H9 (cell line): ENCODE results near the gene RNU1-1. TPM values are rescaled to one million over a fixed set of nuclear protein-coding genes. Genes with fewer than 3 reads are reported as not detected.
"Not testable (repeated sequence)": the region's sequence is repeated elsewhere in the genome, so short reads cannot be mapped to it uniquely, and the experiment has no call there.

ENCODE experiments used
- DNase-seq: peaks from one replicate; pipeline ENCODE4 v3.0.0-alpha.2; 2017
- H2AFZ ChIP-seq: one replicate; pipeline ENCODE4 v1.6.1; 2013; ENCODE audit warnings: mild to moderate bottlenecking, low read length, control low read depth, moderate library complexity
- H2AK5ac ChIP-seq: 2 replicates; pipeline ENCODE4 v1.6.1; 2013; ENCODE audit warnings: low read length, control low read depth, mixed read lengths; ENCODE audit not compliant: insufficient read length
- H2BK120ac ChIP-seq: one replicate; pipeline ENCODE4 v1.6.1; 2013; ENCODE audit warnings: low read depth, mild to moderate bottlenecking, low read length, control low read depth, inconsistent platforms; ENCODE audit not compliant: poor library complexity, severe bottlenecking
- H2BK12ac ChIP-seq: 2 replicates; pipeline ENCODE4 v1.6.1; 2013; ENCODE audit warnings: low read length, control low read depth, mixed read lengths, low read depth; ENCODE audit not compliant: insufficient read length
- H2BK15ac ChIP-seq: 2 replicates; pipeline ENCODE4 v1.6.1; 2013; ENCODE audit warnings: low read depth, low read length, control low read depth
- H2BK20ac ChIP-seq: one replicate; pipeline ENCODE4 v1.6.1; 2013; ENCODE audit warnings: low read depth, mild to moderate bottlenecking, low read length, control low read depth, inconsistent platforms; ENCODE audit not compliant: poor library complexity, severe bottlenecking
- H2BK5ac ChIP-seq: 2 replicates; pipeline ENCODE4 v1.6.1; 2013; ENCODE audit warnings: low read length, control low read depth, mixed read lengths; ENCODE audit not compliant: insufficient read length
- H3K14ac ChIP-seq: 2 replicates; pipeline ENCODE4 v1.6.1; 2013; ENCODE audit warnings: low read length, control low read depth; ENCODE audit not compliant: insufficient read depth
- H3K18ac ChIP-seq: 2 replicates; pipeline ENCODE4 v1.6.1; 2013; ENCODE audit warnings: low read depth, mild to moderate bottlenecking, mixed read lengths, low read length, control low read depth; ENCODE audit not compliant: insufficient read length
- H3K23ac ChIP-seq: 2 replicates; pipeline ENCODE4 v1.6.1; 2013; ENCODE audit warnings: low read length, control low read depth, mixed read lengths, low read depth; ENCODE audit not compliant: insufficient read length
- H3K23me2 ChIP-seq: 2 replicates; pipeline ENCODE4 v1.6.1; 2013; ENCODE audit warnings: low read depth, mild to moderate bottlenecking, mixed read lengths, low read length, control low read depth; ENCODE audit not compliant: insufficient read length, poor library complexity, severe bottlenecking
- H3K27ac ChIP-seq: 2 replicates; pipeline ENCODE4 v1.5.1; 2013; ENCODE audit warnings: low read length, control low read depth, mixed read lengths, low read depth; ENCODE audit not compliant: insufficient read length
- H3K27me3 ChIP-seq: 2 replicates; pipeline ENCODE4 v1.6.1; 2013; ENCODE audit warnings: low read length, control low read depth, inconsistent platforms; ENCODE audit not compliant: insufficient read depth
- H3K4ac ChIP-seq: 2 replicates; pipeline ENCODE4 v1.6.1; 2013; ENCODE audit warnings: low read depth, mild to moderate bottlenecking, control low read depth, inconsistent platforms, low read length, moderate library complexity
- H3K4me1 ChIP-seq: 2 replicates; pipeline ENCODE4 v1.6.1; 2013; ENCODE audit warnings: low read length, control low read depth, inconsistent platforms; ENCODE audit not compliant: insufficient read depth
- H3K4me2 ChIP-seq: 2 replicates; pipeline ENCODE4 v1.6.1; 2013; ENCODE audit warnings: low read length, control low read depth, mixed read lengths; ENCODE audit not compliant: insufficient read length, insufficient read depth
- H3K56ac ChIP-seq: 2 replicates; pipeline ENCODE4 v1.6.1; 2013; ENCODE audit warnings: low read depth, mild to moderate bottlenecking, mixed read lengths, low read length, control low read depth; ENCODE audit not compliant: insufficient read length
- H3K79me1 ChIP-seq: 2 replicates; pipeline ENCODE4 v1.6.1; 2013; ENCODE audit warnings: low read depth, mild to moderate bottlenecking, moderate library complexity, low read length, control low read depth, inconsistent platforms; ENCODE audit not compliant: insufficient read depth, poor library complexity, severe bottlenecking
- H3K79me2 ChIP-seq: 2 replicates; pipeline ENCODE4 v1.6.1; 2013; ENCODE audit warnings: low read length, control low read depth, inconsistent platforms; ENCODE audit not compliant: insufficient read depth
- H3K9ac ChIP-seq: 2 replicates; pipeline ENCODE4 v1.6.1; 2013; ENCODE audit warnings: low read length, control low read depth, mixed read lengths; ENCODE audit not compliant: insufficient read length; ENCODE audit errors: extremely low read depth
- H3K9me3 ChIP-seq: one replicate; pipeline ENCODE4 v1.6.1; 2013; ENCODE audit warnings: low read depth, low read length, inconsistent platforms; ENCODE audit not compliant: control insufficient read depth
- H3T11ph ChIP-seq: one replicate; pipeline ENCODE4 v1.6.1; 2013; ENCODE audit warnings: mild to moderate bottlenecking, low read length, control low read depth, inconsistent platforms
- H4K20me1 ChIP-seq: one replicate; pipeline ENCODE4 v1.6.1; 2013; ENCODE audit not compliant: control insufficient read depth, insufficient read length, insufficient read depth
- H4K5ac ChIP-seq: 2 replicates; pipeline ENCODE4 v1.6.1; 2013; ENCODE audit warnings: low read depth, mild to moderate bottlenecking, mixed read lengths, low read length, control low read depth; ENCODE audit not compliant: insufficient read length
- H4K8ac ChIP-seq: replicated peaks from 2 replicates; pipeline ENCODE4 v1.6.1; 2013; ENCODE audit warnings: low read length, control low read depth, mixed read lengths, low read depth; ENCODE audit not compliant: insufficient read length
- H4K91ac ChIP-seq: 2 replicates; pipeline ENCODE4 v1.6.1; 2013; ENCODE audit warnings: low read depth, mild to moderate bottlenecking, moderate library complexity, mixed read lengths, low read length, control low read depth; ENCODE audit not compliant: insufficient read length
- H3K27ac Mint-ChIP-seq, 3 experiments: 2 replicates in 2 of 3; 3 replicates in 1 of 3; pipeline ENCODE4 v1.8.0; 2020 to 2021; ENCODE audit warnings: mixed read lengths in 3 of 3, mild to moderate bottlenecking in 1 of 3, moderate library complexity in 1 of 3
- H3K27me3 Mint-ChIP-seq: 2 replicates; pipeline ENCODE4 v1.8.0; 2021; ENCODE audit warnings: low read depth, mild to moderate bottlenecking, moderate library complexity, mixed read lengths
- H3K36me3 Mint-ChIP-seq, 3 experiments: 2 replicates in 2 of 3; 3 replicates in 1 of 3; pipeline ENCODE4 v1.8.0; 2020 to 2021; ENCODE audit warnings: low read depth in 3 of 3, mixed read lengths in 3 of 3; ENCODE audit not compliant: insufficient read depth in 1 of 3
- H3K4me1 Mint-ChIP-seq, 2 experiments: 2 replicates each; pipeline ENCODE4 v1.8.0; 2020; ENCODE audit warnings: mixed read lengths in 2 of 2
- H3K4me3 Mint-ChIP-seq, 2 experiments: 2 replicates in 1 of 2; 3 replicates in 1 of 2; pipeline ENCODE4 v1.8.0; 2020 to 2021; ENCODE audit warnings: mild to moderate bottlenecking in 2 of 2, mixed read lengths in 2 of 2, moderate library complexity in 1 of 2
- H3K9me3 Mint-ChIP-seq, 2 experiments: 2 replicates in 1 of 2; 3 replicates in 1 of 2; pipeline ENCODE4 v1.8.0; 2020; ENCODE audit warnings: mild to moderate bottlenecking in 2 of 2, mixed read lengths in 2 of 2, moderate library complexity in 1 of 2
- WGBS: extraction: QIAGEN DNeasy Blood & Tissue Kit; methylation state at CpG from one replicate; pipeline ENCODE4 v1.1.7; 2013; ENCODE audit warnings: missing lambda C conversion rate, low lambda C conversion rate, mixed read lengths; ENCODE audit not compliant: insufficient read length; ENCODE audit errors: extremely low coverage; 5-methylcytosine and 5-hydroxymethylcytosine counted together
- total RNA-seq: library from RNA; stranded (reverse); gene quantifications from 2 replicates; pipeline ENCODE4 v1.2.1, GENCODE V29; 2021

RNU1-1 gene
- total RNA-seq, 1 experiment from 2014 or later, result 2,051 TPM

- not testable (repeated sequence) for H3K9me3 Mint-ChIP-seq, H3K9ac ChIP-seq, H3K18ac ChIP-seq, H3T11ph ChIP-seq, H3K23me2 ChIP-seq, H3K27me3 Mint-ChIP-seq, H3K23ac ChIP-seq, H3K4me1 Mint-ChIP-seq, H2AK5ac ChIP-seq, H3K79me1 ChIP-seq, H3K4ac ChIP-seq, H3K9me3 ChIP-seq, H3K4me3 Mint-ChIP-seq, H3K36me3 Mint-ChIP-seq, H2BK120ac ChIP-seq, H3K27me3 ChIP-seq, H2BK20ac ChIP-seq, H2BK15ac ChIP-seq, H3K27ac Mint-ChIP-seq, H3K4me2 ChIP-seq, H4K91ac ChIP-seq, H2BK5ac ChIP-seq, H3K27ac ChIP-seq, H2AFZ ChIP-seq, H3K14ac ChIP-seq, H2BK12ac ChIP-seq, H4K8ac ChIP-seq, H4K20me1 ChIP-seq, DNase-seq, H3K79me2 ChIP-seq, H4K5ac ChIP-seq, H3K4me1 ChIP-seq, H3K56ac ChIP-seq
- WGBS, result no CpG with 5 or more reads among the region's 1 CpG
Measured at GRCh38 chr1:16550212-16550918, 36.3 kb upstream of the RNU1-1 start.

DNA sequence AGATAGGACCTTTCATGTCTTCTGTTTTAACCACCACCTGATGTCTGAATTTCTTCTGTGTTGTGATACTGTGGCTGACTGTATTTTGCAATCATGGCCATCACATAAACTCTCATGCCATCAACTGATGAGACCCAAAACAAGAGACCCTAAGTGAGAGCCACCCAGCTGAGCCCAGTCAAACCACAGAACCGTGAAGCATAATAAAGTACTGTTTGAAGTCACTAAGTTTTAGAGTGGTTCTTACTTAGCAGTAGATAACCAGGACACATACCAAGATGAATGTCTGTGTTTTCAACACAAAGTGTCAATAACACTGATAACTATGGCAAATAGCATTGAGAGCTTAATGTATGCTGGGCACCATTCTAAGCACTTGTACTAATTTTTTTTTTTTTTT, 35.5 kb upstream of the RNU1-1 start:
- WGBS, result no CpG with 5 or more reads among the region's 1 CpG
- H3K9me3 Mint-ChIP-seq, H3K56ac ChIP-seq, H3K9me3 ChIP-seq, H3K79me1 ChIP-seq, DNase-seq, H3K23ac ChIP-seq, H2AK5ac ChIP-seq, H2BK12ac ChIP-seq, H3K23me2 ChIP-seq, H3K4me2 ChIP-seq, H3K4ac ChIP-seq, H2BK20ac ChIP-seq, H3K27me3 ChIP-seq, H3K4me3 Mint-ChIP-seq, H3K27ac ChIP-seq, H4K20me1 ChIP-seq, H3K9ac ChIP-seq, H3K27me3 Mint-ChIP-seq, H4K8ac ChIP-seq, H3K27ac Mint-ChIP-seq, H4K5ac ChIP-seq, H2BK120ac ChIP-seq, H2AFZ ChIP-seq, H2BK15ac ChIP-seq, H3K14ac ChIP-seq, H3K79me2 ChIP-seq, H3K36me3 Mint-ChIP-seq, H3K18ac ChIP-seq, H4K91ac ChIP-seq, H3K4me1 ChIP-seq, H2BK5ac ChIP-seq, H3T11ph ChIP-seq, H3K4me1 Mint-ChIP-seq: not testable (repeated sequence)
